SK-N-MC (cell line): Measurements from ENCODE around the gene IL19.

Experiments used
- DNase-seq: peaks from one replicate; pipeline ENCODE4 v3.0.0-alpha.2; 2011; ENCODE audit warnings: low read depth, low spot score
- H3K27ac ChIP-seq: fragments of 200-600 bp; sonication (generic); 2 replicates; pipeline ENCODE4 v1.5.1; 2016; ENCODE audit warnings: mixed run types
- H3K36me3 ChIP-seq: fragments of 200-600 bp; sonication (generic); 2 replicates; pipeline ENCODE4 v1.6.1; 2017; ENCODE audit warnings: antibody characterized with exemption, low read length, mixed read lengths; ENCODE audit not compliant: insufficient read depth
- H3K4me3 ChIP-seq: fragments of 200-600 bp; sonication (generic); 2 replicates; pipeline ENCODE4 v1.5.1; 2016
- H3K9ac ChIP-seq: fragments of 200-600 bp; sonication (generic); 2 replicates; pipeline ENCODE4 v1.8.0; 2017; ENCODE audit warnings: mixed run types, mixed read lengths; ENCODE audit not compliant: insufficient read length
- H3K9me3 ChIP-seq: fragments of 200-600 bp; sonication (generic); 2 replicates; pipeline ENCODE4 v1.6.1; 2017; ENCODE audit warnings: low read depth, mild to moderate bottlenecking, antibody characterized with exemption, low read length, moderate library complexity, mixed read lengths
- EZH2 ChIP-seq: fragments of 200-600 bp; sonication (generic); IDR thresholded peaks from one replicate; pipeline ENCODE4 v1.6.1; 2017; ENCODE audit warnings: antibody characterized with exemption
- FOXP2 ChIP-seq: optimal IDR thresholded peaks from 2 replicates; pipeline ENCODE3; 2011; ENCODE audit warnings: mild to moderate bottlenecking, moderate library complexity; ENCODE audit not compliant: insufficient read depth; ENCODE audit errors: extremely low read length, control extremely low read depth
- POLR2AphosphoS5 ChIP-seq: IDR thresholded peaks from 2 replicates; pipeline ENCODE4 v1.6.1; 2012; ENCODE audit warnings: mild to moderate bottlenecking, low read depth, low read length, borderline replicate concordance

Gene IL19

DNA sequence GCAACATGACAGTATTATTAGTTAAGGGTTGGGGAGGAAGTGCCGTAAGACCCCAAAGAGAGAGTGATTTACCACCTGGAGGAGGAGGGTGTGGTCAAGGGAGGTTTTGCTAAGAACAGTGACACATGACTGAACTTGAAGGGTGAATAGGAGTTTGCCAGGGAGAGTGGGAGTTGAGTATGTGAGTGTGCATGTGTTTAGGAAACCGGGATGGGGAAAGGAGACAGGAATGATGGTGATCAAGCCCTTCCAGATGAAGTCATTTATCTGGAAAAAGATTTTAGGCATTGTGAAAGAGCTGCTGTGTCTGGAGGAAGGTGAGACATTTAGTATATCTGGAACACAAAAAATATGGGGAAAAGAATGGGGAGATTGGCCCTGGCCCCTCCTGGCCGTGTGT lies 29.8 kb downstream of the IL19 start:
- Histone ChIP-seq H3K27ac (no peak overlapping the region), H3K36me3 (no peaks in the 10 kb centered on the region), H3K9ac (no peak overlapping the region), H3K9me3 (no peaks in the 10 kb centered on the region), H3K4me3 (no peak overlapping the region)
- DNase-seq = no peak
- no peak for TF ChIP-seq FOXP2
- no peak for TF ChIP-seq EZH2
- no peak for TF ChIP-seq POLR2AphosphoS5

DNA sequence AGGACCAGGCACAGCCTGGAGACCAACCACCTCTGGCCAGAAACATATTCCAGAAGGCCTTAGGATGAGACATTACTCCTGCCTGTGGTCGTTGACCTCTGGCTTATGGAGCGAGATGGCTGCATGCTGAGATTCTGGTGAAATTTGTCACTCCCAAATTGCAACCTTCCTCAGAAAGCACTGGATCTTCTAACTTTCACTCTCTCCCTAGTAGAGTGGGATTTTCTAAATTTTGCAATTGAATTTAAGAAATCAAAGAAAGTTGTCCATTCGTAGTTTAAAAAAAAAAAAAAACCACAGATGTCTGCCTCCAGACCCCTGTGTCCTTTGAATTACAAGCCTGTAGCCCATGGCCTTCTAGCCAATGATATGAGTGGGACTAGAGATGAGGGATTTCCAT lies 30.3 kb downstream of the IL19 start:
- TF ChIP-seq POLR2AphosphoS5 (no peak), FOXP2 (no peak), EZH2 (no peak)
- Histone ChIP-seq H3K9ac (no peak overlapping the region), H3K9me3 (no peaks in the 10 kb centered on the region), H3K36me3 (no peaks in the 10 kb centered on the region), H3K27ac (no peak overlapping the region), H3K4me3 (no peak overlapping the region)
- DNase-seq = no peak

- H3K36me3 ChIP-seq = no peaks in the 10 kb centered on the region
- no peak overlapping the region for H3K27ac ChIP-seq
- no peak for TF ChIP-seq EZH2
- TF ChIP-seq FOXP2 = no peak
- no peak for TF ChIP-seq POLR2AphosphoS5
- no peak for DNase-seq
- H3K9ac ChIP-seq = no peak overlapping the region
- H3K4me3 ChIP-seq = no peak overlapping the region
- no peaks in the 10 kb centered on the region for H3K9me3 ChIP-seq
Observed at GRCh38 chr1:206801467-206801866, 30.9 kb downstream of the IL19 start.

DNA sequence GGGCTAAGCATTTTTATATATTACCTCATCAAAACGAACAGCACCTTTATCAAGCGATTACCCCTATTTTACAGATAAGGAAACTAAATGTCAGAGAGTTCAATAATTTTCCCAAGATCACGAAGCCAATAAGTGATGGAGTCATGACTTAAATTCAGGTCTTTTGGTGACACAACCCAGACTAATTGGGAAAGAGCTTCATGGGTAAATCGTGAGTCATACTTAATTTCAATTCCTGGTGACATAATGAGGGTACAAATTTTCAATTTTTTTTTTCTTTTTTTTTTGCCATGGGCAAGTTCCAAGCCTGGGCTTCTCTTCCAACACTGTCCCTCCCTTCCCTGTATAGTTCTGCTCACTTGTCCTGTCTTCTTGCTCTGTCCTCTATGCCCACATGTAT lies 31.8 kb downstream of the IL19 start:
- DNase-seq = no peak
- Histone ChIP-seq H3K9me3 (no peaks in the 10 kb centered on the region), H3K36me3 (no peaks in the 10 kb centered on the region), H3K4me3 (no peak overlapping the region), H3K9ac (no peak overlapping the region), H3K27ac (no peak overlapping the region)
- no peak for TF ChIP-seq FOXP2
- TF ChIP-seq EZH2 = no peak
- TF ChIP-seq POLR2AphosphoS5 = no peak

- Histone ChIP-seq H3K4me3 (no peak overlapping the region), H3K36me3 (no peaks in the 10 kb centered on the region), H3K9ac (no peak overlapping the region), H3K27ac (no peak overlapping the region), H3K9me3 (no peaks in the 10 kb centered on the region)
- no peak for DNase-seq
- TF ChIP-seq FOXP2 (no peak), POLR2AphosphoS5 (no peak), EZH2 (no peak)
Observed at GRCh38 chr1:206803221-206803730, 32.7 kb downstream of the IL19 start.

DNA sequence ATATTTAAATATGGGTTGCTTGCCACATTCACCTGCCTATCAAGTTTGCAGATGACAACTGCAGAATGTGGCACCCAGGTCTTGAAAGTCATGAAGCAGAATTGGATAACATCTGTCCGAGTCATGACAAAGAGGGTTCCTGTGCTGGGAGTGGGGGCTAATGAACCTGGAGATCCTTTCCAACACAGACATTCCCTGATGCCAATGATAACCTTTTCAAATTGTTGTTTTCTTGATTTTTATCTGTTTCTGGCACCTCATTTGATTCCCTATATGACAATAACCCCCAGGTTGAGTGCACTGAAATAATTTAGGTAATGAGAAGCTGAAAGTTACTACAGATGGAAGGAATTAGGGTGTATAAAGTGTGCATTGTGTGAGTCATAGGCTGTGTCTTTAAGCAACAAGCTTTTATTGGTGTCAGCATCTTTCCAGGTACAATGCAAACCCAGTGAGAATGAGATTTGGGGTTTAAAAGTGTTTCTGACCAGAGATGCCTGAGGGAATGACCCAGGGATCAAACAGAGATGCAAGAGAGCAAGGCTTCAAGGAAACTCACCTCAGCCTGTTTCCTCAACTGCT lies 33.7 kb downstream of the IL19 start:
- no peak for DNase-seq
- Histone ChIP-seq H3K9me3 (no peaks in the 10 kb centered on the region), H3K36me3 (no peaks in the 10 kb centered on the region), H3K4me3 (no peak overlapping the region), H3K9ac (no peak overlapping the region), H3K27ac (no peak overlapping the region)
- no peak for TF ChIP-seq EZH2
- no peak for TF ChIP-seq POLR2AphosphoS5
- TF ChIP-seq FOXP2 = no peak

DNA sequence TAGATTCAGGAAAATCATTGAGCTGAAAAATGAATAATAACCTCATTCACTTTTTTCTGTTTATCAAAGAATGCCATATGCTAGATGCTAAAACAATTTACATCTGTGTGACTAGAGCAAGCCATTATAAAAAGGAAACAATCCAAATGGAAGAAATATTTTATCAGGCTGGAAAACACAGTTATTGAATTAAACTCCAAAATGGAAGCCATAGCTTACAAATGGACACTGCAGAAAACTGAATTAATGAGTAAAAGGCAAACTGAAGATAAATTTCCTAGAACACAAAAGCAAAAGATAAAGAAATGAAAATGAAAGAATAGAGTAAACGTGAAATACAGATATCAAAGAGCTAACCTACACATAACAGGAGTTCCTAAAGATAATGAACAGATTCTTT lies 34.8 kb downstream of the IL19 start:
- Histone ChIP-seq H3K36me3 (no peaks in the 10 kb centered on the region), H3K27ac (no peak overlapping the region), H3K9me3 (no peaks in the 10 kb centered on the region)

GRCh38 chr1:206808615-206809014 lies 38.0 kb downstream of the IL19 start:
- no peaks in the 10 kb centered on the region for H3K9me3 ChIP-seq
- no peak overlapping the region for H3K27ac ChIP-seq
- DNase-seq = no peak
- H3K4me3 ChIP-seq = no peak overlapping the region
- no peaks in the 10 kb centered on the region for H3K36me3 ChIP-seq
- H3K9ac ChIP-seq = no peak overlapping the region
- no peak for TF ChIP-seq POLR2AphosphoS5
- no peak for TF ChIP-seq FOXP2
- no peak for TF ChIP-seq EZH2

More for the DNA sequence above, 34.8 kb downstream of the IL19 start:
- no peak for TF ChIP-seq FOXP2
- no peak for TF ChIP-seq EZH2
- TF ChIP-seq POLR2AphosphoS5 = no peak
- Histone ChIP-seq H3K4me3 (no peak overlapping the region), H3K9ac (no peak overlapping the region)
- no peak for DNase-seq

- no peak for DNase-seq
- H3K9me3 ChIP-seq = no peaks in the 10 kb centered on the region
- H3K9ac ChIP-seq = no peak overlapping the region
- no peak overlapping the region for H3K27ac ChIP-seq
- H3K4me3 ChIP-seq = no peak overlapping the region
- no peaks in the 10 kb centered on the region for H3K36me3 ChIP-seq
- TF ChIP-seq POLR2AphosphoS5 (no peak), EZH2 (no peak), FOXP2 (no peak)
Observed at GRCh38 chr1:206809504-206810084, 39.0 kb downstream of the IL19 start.
